B cell (primary cell): ENCODE measurements around the gene GTF3C4. TPM values are rescaled to one million over a fixed set of nuclear protein-coding genes. Genes with fewer than 3 reads are reported as not detected.

Source experiments
- ATAC-seq: fragments of 200-7000 bp; cut with Tn5 transposase; one replicate; pipeline ENCODE4 v1.10.0; 2021; ENCODE audit warnings: low read depth, mild to moderate bottlenecking, moderate number of reproducible peaks, moderate library complexity
- CTCF ChIA-PET: fragments of 350-600 bp; sonication (Branson Sonifier 250); formaldehyde crosslinking; loops from one replicate; lab custom pipeline; 2021; ENCODE audit warnings: antibody characterized with exemption, inconsistent platforms; lab: Charles Lee
- POLR2A ChIA-PET: fragments of 350-600 bp; sonication (Branson Sonifier 250); formaldehyde crosslinking; loops from one replicate; lab custom pipeline; 2021; ENCODE audit warnings: antibody characterized with exemption; lab: Charles Lee
- DNase-seq: peaks from one replicate; pipeline ENCODE4 v3.0.0; 2013
- H2AFZ ChIP-seq: 2 replicates; pipeline ENCODE4 v1.6.1; 2012; ENCODE audit warnings: mild to moderate bottlenecking, low read depth, low read length; ENCODE audit not compliant: insufficient read depth, poor library complexity, severe bottlenecking
- H3K27ac ChIP-seq, 2 donors: 1 replicate in 1 of 2; 2 replicates in 1 of 2; pipeline ENCODE4 v1.5.1; 2012 to 2013; ENCODE audit warnings: low read length in 2 of 2, mild to moderate bottlenecking in 2 of 2, moderate library complexity in 1 of 2
- H3K27me3 ChIP-seq, 4 experiments: fragments of 200-600 bp in 1 of 4; sonication (generic) in 1 of 4; replicated peaks in 1 of 4; 1 replicate in 2 of 4; 2 replicates in 2 of 4; pipeline versions ENCODE4 v1.6.1 to v1.7.0; 2013 to 2016; ENCODE audit warnings: low read length in 3 of 4, mild to moderate bottlenecking in 2 of 4, mixed read lengths in 1 of 4, moderate library complexity in 1 of 4; ENCODE audit not compliant: insufficient read depth in 4 of 4, control insufficient read depth in 3 of 4; ENCODE audit errors: control extremely low read depth in 1 of 4
- H3K36me3 ChIP-seq, 2 experiments: replicated peaks in 1 of 2; 1 replicate in 1 of 2; 2 replicates in 1 of 2; pipeline versions ENCODE4 v1.6.1 to v1.7.1; 2013; ENCODE audit warnings: low read length in 1 of 2; ENCODE audit not compliant: insufficient read depth in 2 of 2, control insufficient read depth in 1 of 2; ENCODE audit errors: control extremely low read depth in 1 of 2, extremely low read depth in 1 of 2
- H3K4me1 ChIP-seq, 2 donors: fragments of 200-600 bp in 1 of 2; sonication (generic) in 1 of 2; 1 replicate in 1 of 2; 2 replicates in 1 of 2; pipeline versions ENCODE4 v1.5.1 to v1.6.1; 2013 to 2017; ENCODE audit warnings: low read length in 2 of 2; ENCODE audit not compliant: control insufficient read depth in 2 of 2, insufficient read depth in 2 of 2
- H3K4me2 ChIP-seq: replicated peaks from 2 replicates; pipeline ENCODE3; 2012; ENCODE audit warnings: mild to moderate bottlenecking, low read depth, low read length; ENCODE audit not compliant: poor library complexity, severe bottlenecking
- H3K4me3 ChIP-seq, 5 experiments: fragments of 200-600 bp in 1 of 5; sonication (generic) in 1 of 5; 1 replicate in 3 of 5; 2 replicates in 2 of 5; pipeline versions ENCODE4 v1.5.1 to v1.7.0; 2011 to 2016; ENCODE audit warnings: low read length in 4 of 5, mild to moderate bottlenecking in 4 of 5, low read depth in 2 of 5, control low read depth in 1 of 5, moderate library complexity in 1 of 5; ENCODE audit not compliant: insufficient read depth in 1 of 5; ENCODE audit errors: control extremely low read depth in 1 of 5, extremely low read depth in 1 of 5
- H3K79me2 ChIP-seq: fragments of 200-600 bp; sonication (generic); one replicate; pipeline ENCODE4 v1.6.0; 2016; ENCODE audit warnings: low read length; ENCODE audit not compliant: control insufficient read depth, insufficient read depth
- H3K9ac ChIP-seq: fragments of 200-600 bp; sonication (generic); 2 replicates; pipeline ENCODE4 v1.6.1; 2017; ENCODE audit warnings: mild to moderate bottlenecking, low read length, moderate library complexity
- H3K9me3 ChIP-seq, 3 donors: one replicate each; pipeline versions ENCODE4 v1.6.1 to v1.7.1; 2013; ENCODE audit warnings: low read length in 2 of 3; ENCODE audit not compliant: control insufficient read depth in 2 of 3, insufficient read depth in 1 of 3; ENCODE audit errors: control extremely low read depth in 1 of 3
- H4K20me1 ChIP-seq: 2 replicates; pipeline ENCODE4 v1.6.0; 2012; ENCODE audit warnings: mild to moderate bottlenecking, low read length; ENCODE audit not compliant: insufficient read depth, control insufficient read depth, poor library complexity, severe bottlenecking
- H3K27ac Mint-ChIP-seq: one replicate; pipeline ENCODE4 v1.8.0; 2021; ENCODE audit warnings: mixed read lengths
- H3K27me3 Mint-ChIP-seq: one replicate; pipeline ENCODE4 v1.8.0; 2021; ENCODE audit warnings: mixed read lengths
- H3K4me1 Mint-ChIP-seq: one replicate; pipeline ENCODE4 v1.8.0; 2021; ENCODE audit warnings: mixed read lengths
- H3K4me3 Mint-ChIP-seq: one replicate; pipeline ENCODE4 v1.8.0; 2021; ENCODE audit warnings: mixed read lengths
- H3K9me3 Mint-ChIP-seq: one replicate; pipeline ENCODE4 v1.8.0; 2022; ENCODE audit warnings: mixed read lengths; ENCODE audit not compliant: insufficient read depth
- CTCF ChIP-seq: fragments of 200-600 bp; IDR thresholded peaks from one replicate; pipeline ENCODE4 v1.8.0; 2022; ENCODE audit warnings: antibody characterized with exemption, mild to moderate bottlenecking
- EZH2 ChIP-seq: IDR thresholded peaks from 2 replicates; pipeline ENCODE4 v1.6.1; 2012; ENCODE audit warnings: borderline replicate concordance, low read depth, mild to moderate bottlenecking, moderate library complexity, low read length; ENCODE audit not compliant: insufficient read depth, poor library complexity, severe bottlenecking
- WGBS: methylation state at CpG from one replicate; pipeline ENCODE4 v1.1.5; 2013; ENCODE audit warnings: missing lambda C conversion rate; ENCODE audit not compliant: insufficient coverage; 5-methylcytosine and 5-hydroxymethylcytosine counted together
- intact Hi-C: fragments of 100-400 bp; cut with micrococcal nuclease; formaldehyde crosslinking; loops from one replicate; pipeline ENCODE4 v1.10.0; 2022
- polyA plus RNA-seq: library from polyadenylated mRNA; depleted of rRNA; stranded (reverse); fragments of >200 nt; gene quantifications from 2 replicates; pipeline ENCODE4 v1.2.3, GENCODE V29; 2012
- total RNA-seq, 2 donors: library from RNA; stranded (reverse); fragments of 120-200 nt in 1 of 2; gene quantifications; 1 replicate in 1 of 2; 2 replicates in 1 of 2; pipeline versions ENCODE4 v1.2.3 to v1.2.4, GENCODE V29; 2013 to 2022

Gene GTF3C4
- total and polyA plus RNA-seq, 2 donors (not counting 1 experiment from before 2014, with no cell fraction given), result 1.5 to 17.0 TPM

- Histone ChIP-seq H3K4me1 (no peaks in the 10 kb centered on the region), H3K9ac (no peak overlapping the region), H2AFZ (no peak overlapping the region), H3K4me3 (no peak overlapping the region), H3K27ac (no peak overlapping the region), H3K4me2 (no peak overlapping the region), H4K20me1 (peaks cover 14% of the 10 kb centered on the region), H3K79me2 (peaks cover 13% of the 10 kb centered on the region), H3K27me3 (no peaks in the 10 kb centered on the region), H3K36me3 (peaks cover 7 to 45% of the 10 kb centered on the region in 2 experiments), H3K9me3 (no peaks in the 10 kb centered on the region)
- intact Hi-C loops, result no loop called here
- no peak overlapping the region for H3K27ac Mint-ChIP-seq
- DNase-seq (no peak), ATAC-seq (no peak)
- ChIA-PET POLR2A (no interaction called here), CTCF (no interaction called here)
- H3K4me3 Mint-ChIP-seq, result no peak overlapping the region
- 100% methylated on average over 6 of the region's 12 CpGs for WGBS
- H3K4me1 Mint-ChIP-seq, result no peaks in the 10 kb centered on the region
- no peaks in the 10 kb centered on the region for H3K27me3 Mint-ChIP-seq
- TF ChIP-seq EZH2, result no peak
- TF ChIP-seq CTCF, result no peak
- H3K9me3 Mint-ChIP-seq, result no peaks in the 10 kb centered on the region
These were observed 7.9 kb upstream of the GTF3C4 start for GRCh38 chr9:132662152-132662945.

- no peak overlapping the region for H3K4me3 Mint-ChIP-seq
- Histone ChIP-seq H3K9ac (no peak overlapping the region), H3K79me2 (peaks cover 18% of the 10 kb centered on the region), H3K27ac (no peak overlapping the region), H3K36me3 (peaks cover 0 to 38% of the 10 kb centered on the region in 2 experiments), H3K27me3 (no peaks in the 10 kb centered on the region), H3K9me3 (no peaks in the 10 kb centered on the region), H3K4me1 (no peaks in the 10 kb centered on the region), H3K4me2 (no peak overlapping the region), H3K4me3 (no peak overlapping the region), H4K20me1 (peaks cover 21% of the 10 kb centered on the region), H2AFZ (no peak overlapping the region)
- peaks cover 6% of the 10 kb centered on the region for H3K4me1 Mint-ChIP-seq
- H3K9me3 Mint-ChIP-seq, result no peaks in the 10 kb centered on the region
- no peak for ATAC-seq
- no peak overlapping the region for H3K27ac Mint-ChIP-seq
- DNase-seq, result no peak
- WGBS, result 96% methylated on average over 10 of the region's 11 CpGs
- no peak for TF ChIP-seq EZH2
- TF ChIP-seq CTCF, result no peak
- intact Hi-C loops, result no loop called here
- CTCF ChIA-PET, result no interaction called here
- H3K27me3 Mint-ChIP-seq, result no peaks in the 10 kb centered on the region
- POLR2A ChIA-PET, result no interaction called here
These were observed 7.1 kb upstream of the GTF3C4 start for GRCh38 chr9:132663117-132663516.
